Erythroblast (primary cell): ENCODE results near the gene UBASH3B.

ENCODE experiments used
- GATA1 ChIP-seq: IDR thresholded peaks from 2 replicates; pipeline ENCODE4 v1.6.1; 2011; ENCODE audit warnings: low read depth, mild to moderate bottlenecking, control low read depth, low read length, moderate library complexity
- POLR2A ChIP-seq: IDR thresholded peaks from 2 replicates; pipeline ENCODE4 v1.6.1; 2011; ENCODE audit warnings: mild to moderate bottlenecking, low read length

DNA sequence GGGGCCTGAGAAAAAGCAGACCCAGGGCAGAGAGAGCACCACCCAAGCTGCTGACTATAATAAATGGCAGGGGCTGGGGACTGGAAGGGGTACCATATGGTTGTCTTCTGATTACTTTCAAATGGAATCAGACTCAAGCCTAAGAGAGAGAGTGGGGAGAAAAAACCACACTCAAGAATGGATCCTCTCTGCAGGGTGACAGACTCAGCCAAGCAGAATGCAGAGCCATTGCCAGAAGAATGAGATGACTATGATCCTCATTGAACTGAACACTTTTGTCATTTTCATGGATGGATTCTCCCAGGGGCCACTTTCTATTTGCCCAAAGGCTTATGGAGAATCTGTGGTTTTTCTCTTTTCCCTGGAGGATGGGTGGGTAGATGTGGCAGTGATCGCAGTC lies 8.7 kb downstream of the UBASH3B start:
- no peak for TF ChIP-seq POLR2A
- TF ChIP-seq GATA1 = no peak
